ENCODE data around the gene ANO7.
"Not testable (repeated sequence)": the region's sequence is repeated elsewhere in the genome, so short reads cannot be mapped to it uniquely, and the experiment has no call there.

ANO7 gene

DNA sequence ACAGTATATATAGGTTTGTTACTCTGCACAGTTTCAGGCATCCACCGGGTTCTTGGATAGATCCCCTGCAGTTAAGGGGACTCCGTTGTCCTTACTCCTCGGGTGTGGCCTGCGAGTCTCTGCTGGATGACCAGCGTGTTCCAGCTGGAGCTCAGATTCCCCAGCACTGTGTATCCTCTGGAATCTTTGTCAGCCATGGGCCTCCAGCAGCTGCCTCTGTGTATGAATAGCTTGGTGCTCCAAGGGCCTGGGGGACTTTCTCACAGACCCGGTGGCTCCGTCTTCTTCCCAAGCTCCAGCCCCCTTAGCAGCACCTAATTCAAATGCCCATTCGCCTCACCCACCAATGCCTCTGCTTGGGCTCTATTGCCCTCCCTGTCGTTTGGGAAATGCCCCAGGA is 6.3 kb downstream of the ANO7 start:
- DNase-seq: no peak

DNA sequence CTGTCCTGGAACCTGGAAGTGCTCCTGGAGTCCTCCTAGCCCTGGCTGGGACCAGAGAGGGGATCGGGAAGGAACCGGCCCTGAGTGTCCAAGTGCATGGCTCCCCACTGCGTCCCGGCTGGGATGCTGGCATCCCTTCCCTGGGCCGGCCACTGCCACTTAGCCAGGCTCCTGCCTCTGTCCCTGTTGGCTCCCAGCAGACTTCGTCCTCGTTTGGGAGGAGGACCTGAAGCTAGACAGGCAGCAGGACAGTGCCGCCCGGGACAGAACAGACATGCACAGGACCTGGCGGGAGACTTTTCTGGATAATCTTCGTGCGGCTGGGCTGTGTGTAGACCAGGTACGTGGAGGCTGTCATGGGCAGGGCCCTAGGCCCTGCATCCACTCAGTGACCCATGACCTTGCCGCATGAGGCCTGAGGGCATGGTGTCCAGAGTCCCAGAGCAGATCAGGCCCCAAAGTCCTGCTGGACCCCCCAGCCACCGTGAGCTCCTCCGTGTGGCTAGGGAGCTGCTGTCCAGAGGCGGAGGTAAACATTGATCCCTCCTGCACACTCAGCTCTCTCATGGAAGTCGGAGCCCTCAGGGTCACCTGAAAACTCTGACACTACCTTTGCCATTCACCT is 7.1 kb downstream of the ANO7 start:
- DNase-seq: no peak

GRCh38 chr2:241197246-241197645 is 8.8 kb downstream of the ANO7 start:
- DNase-seq: not testable (repeated sequence)

- DNase-seq: no peak
These were observed 9.5 kb downstream of the ANO7 start for GRCh38 chr2:241197947-241198346.

DNA sequence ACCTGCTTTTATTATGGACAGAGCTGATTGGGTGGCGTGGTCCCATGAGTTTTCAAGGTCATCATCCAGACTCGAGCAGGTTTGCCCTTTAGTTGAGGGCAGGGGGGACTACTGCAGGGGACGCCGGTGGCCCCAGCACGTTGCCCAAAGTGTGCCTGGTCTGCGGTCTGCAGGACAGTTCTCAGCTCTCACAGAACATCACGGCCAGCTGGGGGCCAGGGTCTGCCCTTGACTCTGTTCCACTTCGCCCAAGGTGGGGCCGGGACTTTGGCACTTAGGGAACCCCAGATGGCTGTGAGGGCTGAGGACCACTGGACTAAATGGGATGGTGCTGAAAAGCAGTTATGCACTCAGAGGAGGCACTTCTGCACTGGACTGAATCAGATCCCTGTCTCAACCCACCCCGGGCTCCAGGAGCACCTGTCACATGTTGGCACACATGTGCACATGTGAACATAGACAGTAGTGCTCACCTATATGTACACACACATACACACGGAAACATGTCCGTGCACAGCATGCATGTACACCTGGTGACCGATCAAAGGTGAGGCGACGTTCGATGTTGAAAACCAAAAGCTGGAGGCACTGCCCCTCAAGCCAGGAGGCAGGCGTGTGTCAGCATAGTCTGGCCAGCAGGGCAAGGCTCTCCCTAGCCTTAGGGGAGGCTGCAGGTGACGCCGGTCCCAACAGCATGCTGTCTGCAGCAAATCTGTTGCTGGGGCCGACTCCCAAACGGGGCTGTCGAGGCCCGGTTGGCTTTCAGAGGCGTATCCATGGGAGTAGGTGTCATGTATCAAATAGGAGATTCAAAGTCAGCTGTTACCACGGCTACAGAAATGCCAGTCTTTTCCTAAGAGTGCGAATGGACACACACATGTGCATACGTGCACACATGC is 10.2 kb downstream of the ANO7 start:
- DNase-seq: no peak

- DNase-seq: no peak
These were observed 10.8 kb downstream of the ANO7 start for GRCh38 chr2:241199286-241199685.

GRCh38 chr2:241199897-241200821 is 11.7 kb downstream of the ANO7 start:
- DNase-seq: no peak

GRCh38 chr2:241200822-241201395 is 12.4 kb downstream of the ANO7 start:
- DNase-seq: no peak

DNA sequence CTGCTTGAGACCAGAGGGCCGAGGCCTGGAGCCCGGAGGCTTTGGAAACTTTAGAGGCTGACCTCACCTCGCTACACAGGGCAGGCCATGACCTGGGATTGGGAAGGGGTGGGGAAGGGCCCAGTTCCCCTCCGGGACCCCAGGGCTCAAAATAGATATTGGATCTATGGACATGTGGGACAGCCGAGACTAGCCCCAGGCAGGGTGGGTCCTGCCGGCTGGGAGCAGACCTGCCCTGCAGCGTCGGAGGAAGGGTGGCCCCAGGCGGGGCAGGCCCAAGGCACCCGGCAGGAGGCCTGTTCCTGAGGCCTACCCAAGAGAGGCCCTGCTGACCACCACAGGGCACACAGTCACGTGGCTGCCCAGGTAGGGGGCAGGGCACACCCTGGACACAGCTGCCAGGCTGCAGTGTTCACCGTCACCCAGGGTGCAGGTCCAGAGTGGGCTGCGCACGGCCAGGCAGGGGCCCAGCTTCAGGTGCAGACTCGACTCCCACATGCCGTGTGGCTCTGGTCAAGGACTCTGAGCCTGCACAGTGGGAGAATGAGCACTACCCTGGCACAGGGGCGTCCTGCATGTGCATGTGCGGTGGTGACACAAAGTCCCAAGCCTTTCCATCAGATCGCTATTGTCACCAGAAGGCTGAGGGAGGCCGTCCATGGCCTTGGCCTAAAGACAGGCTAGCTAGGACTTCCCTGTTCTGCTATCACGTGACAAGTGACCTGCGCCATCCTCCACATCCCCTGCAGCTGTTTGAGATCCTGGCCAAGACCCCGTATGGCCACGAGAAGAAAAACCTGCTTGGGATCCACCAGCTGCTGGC is 13.2 kb downstream of the ANO7 start:
- no peak for DNase-seq

DNA sequence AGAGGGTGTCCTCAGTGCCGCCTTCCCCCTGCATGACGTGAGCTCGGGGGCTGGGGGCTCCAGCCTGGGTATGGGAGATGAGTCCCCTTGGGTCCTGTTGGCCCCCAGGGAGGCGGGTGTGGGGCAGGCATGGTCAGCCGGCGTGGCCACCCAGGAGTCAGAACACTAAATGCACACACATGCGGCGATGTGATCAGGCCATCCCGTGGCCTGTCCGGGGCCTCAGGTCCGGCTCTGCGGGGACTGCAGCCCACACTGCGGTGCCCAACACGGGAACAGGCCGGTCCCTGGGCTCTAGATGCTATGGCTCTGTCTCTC is 13.8 kb downstream of the ANO7 start:
- DNase-seq: no peak

DNA sequence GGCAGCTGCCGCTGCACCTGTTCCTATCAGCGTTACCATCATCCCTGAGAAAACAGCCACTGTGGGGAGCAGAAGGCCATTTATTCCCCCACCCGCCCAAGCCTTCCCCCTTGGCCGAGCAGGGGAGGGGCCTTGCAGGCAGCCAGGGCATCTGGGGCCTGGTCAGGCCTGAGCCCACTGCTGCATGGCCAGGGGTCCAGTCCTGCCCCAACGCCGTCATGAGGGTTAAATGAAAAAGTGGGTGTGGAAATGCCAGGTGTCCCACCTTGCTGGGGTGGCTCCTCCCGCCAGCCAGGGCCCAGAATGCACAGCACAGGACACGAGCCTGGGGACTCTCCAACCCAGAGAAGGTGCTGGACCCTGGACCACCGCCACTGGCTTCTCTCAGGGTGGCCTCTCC is 14.2 kb downstream of the ANO7 start:
- DNase-seq: no peak

GRCh38 chr2:241203218-241204009 is 14.9 kb downstream of the ANO7 start:
- no peak for DNase-seq

- no peak for DNase-seq
These were observed 15.5 kb downstream of the ANO7 start for GRCh38 chr2:241204010-241204384.

GRCh38 chr2:241204490-241204889 is 16.0 kb downstream of the ANO7 start:
- no peak for DNase-seq

DNA sequence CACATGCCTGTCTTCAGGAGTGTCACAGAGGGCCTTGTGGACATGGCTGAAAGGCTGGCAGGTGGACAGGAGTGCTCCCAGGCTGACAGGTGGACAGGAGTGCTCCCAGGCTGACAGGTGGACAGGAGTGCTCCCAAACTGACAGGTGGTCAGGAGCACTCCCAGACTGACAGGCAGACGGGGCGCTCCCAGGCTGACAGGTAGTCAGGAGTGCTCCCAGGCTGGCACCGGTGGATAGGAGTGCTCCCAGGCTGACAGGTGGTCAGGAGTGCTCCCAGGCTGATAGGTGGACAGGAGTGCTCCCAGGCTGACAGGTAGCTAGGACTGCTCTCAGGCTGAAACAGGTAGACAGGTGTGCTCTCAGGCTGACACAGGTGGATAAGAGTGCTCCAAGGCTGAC is 16.6 kb downstream of the ANO7 start:
- no peak for DNase-seq

DNA sequence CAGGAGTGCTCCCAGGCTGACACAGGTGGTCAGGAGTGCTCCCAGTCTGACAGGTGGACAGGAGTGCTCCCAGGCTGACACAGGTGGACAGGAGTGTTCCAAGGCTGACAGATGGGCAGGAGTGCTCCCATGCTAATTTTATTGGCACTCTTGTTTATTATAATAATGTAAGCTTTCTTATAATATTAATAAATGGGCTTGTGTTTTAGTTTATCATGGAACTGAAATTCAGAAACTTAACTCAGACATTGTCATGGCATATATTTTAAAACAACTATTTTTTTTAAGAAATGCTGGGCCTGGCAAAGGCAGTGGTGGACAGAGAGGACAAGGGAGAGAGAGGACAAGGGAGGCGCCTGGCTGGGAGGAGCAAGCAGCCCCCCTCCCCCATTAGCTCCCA is 18.7 kb downstream of the ANO7 start:
- DNase-seq: no peak

- DNase-seq: no peak
These were observed 19.2 kb downstream of the ANO7 start for GRCh38 chr2:241207641-241208040.

GRCh38 chr2:241208058-241208457 is 19.6 kb downstream of the ANO7 start:
- no peak for DNase-seq

GRCh38 chr2:241209271-241209670 is 20.8 kb downstream of the ANO7 start:
- DNase-seq: no peak

DNA sequence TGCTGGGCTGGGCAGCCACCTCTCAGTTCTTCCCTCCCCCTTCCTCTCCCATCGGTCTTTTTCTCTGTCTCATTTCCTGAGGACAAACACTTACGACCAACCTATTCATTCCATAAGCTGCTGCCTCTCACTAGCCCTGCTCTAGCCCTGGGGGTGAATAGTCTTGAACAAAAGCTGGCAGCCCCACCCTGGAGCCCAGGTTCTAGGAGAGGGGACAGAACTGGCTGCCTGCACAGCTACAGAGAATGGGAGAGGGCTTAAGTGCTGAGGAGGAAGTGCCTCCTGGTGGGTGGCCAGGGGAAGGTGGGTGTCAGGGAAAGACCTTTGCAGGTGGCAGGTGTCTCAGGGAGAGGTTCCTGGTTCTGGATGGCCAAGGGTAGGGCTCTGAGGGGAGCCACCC is 22.8 kb downstream of the ANO7 start:
- no peak for DNase-seq

GRCh38 chr2:241213041-241213440 is 24.6 kb downstream of the ANO7 start:
- DNase-seq: no peak

DNA sequence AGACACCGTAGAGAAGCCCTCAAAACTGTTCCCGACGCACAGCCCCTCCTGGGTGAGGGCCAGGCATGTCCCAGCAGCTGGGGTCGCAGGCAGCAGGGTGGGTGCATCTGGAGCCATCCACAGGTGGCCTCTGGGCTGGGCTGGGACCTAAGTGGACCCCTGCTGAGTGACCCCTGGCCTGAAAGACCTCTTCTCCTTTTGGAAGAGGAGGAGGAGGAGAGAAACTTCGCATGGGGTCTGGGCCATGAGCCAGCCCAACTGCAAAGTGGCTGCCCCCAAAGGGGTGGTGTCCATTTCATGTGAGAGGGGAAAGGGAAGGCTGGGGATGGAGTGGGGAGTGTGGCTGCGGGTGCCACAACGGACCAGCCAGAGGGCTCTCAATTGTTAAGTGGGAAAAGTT is 25.1 kb downstream of the ANO7 start:
- DNase-seq: no peak
